GM23338 (cell line): ENCODE measurements around the gene MLLT10.

Experiments used
- CREB1 ChIP-seq: fragments of 250-450 bp; sonication (Bioruptor Pico); IDR thresholded peaks from 2 replicates; pipeline ENCODE4 v1.5.0; 2020; ENCODE audit warnings: low read depth, mild to moderate bottlenecking, moderate library complexity
- CTCF ChIP-seq, 2 experiments: fragments of 200-600 bp in 1 of 2; sonication (generic) in 1 of 2; conservative IDR thresholded peaks; 2 replicates each; pipeline versions ENCODE4 v1.5.1 to v1.6.1; 2016 to 2017; ENCODE audit warnings: antibody characterized with exemption in 2 of 2, low read depth in 2 of 2, mild to moderate bottlenecking in 2 of 2, moderate library complexity in 1 of 2
- ETS1 ChIP-seq: IDR thresholded peaks from 2 replicates; pipeline ENCODE4 v1.6.1; 2016; ENCODE audit warnings: antibody characterized with exemption
- EZH2 ChIP-seq: fragments of 200-600 bp; sonication (generic); IDR thresholded peaks from one replicate; pipeline ENCODE4 v1.8.0; 2017; ENCODE audit warnings: antibody characterized with exemption, mild to moderate bottlenecking, low read depth; ENCODE audit not compliant: unreplicated experiment
- EZH2phosphoT487 ChIP-seq: fragments of 200-600 bp; sonication (generic); IDR thresholded peaks from one replicate; pipeline ENCODE4 v1.8.1; 2018; ENCODE audit warnings: antibody characterized with exemption; ENCODE audit not compliant: unreplicated experiment
- JUNB ChIP-seq: IDR thresholded peaks from one replicate; pipeline ENCODE4 v1.6.1; 2016; ENCODE audit warnings: antibody characterized with exemption; ENCODE audit not compliant: unreplicated experiment
- POLR2AphosphoS5 ChIP-seq: IDR thresholded peaks from 2 replicates; pipeline ENCODE4 v1.6.1; 2016; ENCODE audit warnings: antibody characterized with exemption, low read depth
- REST ChIP-seq: IDR thresholded peaks from one replicate; pipeline ENCODE4 v1.6.1; 2018; ENCODE audit warnings: antibody characterized with exemption; ENCODE audit not compliant: unreplicated experiment
- STAT1 ChIP-seq: IDR thresholded peaks from one replicate; pipeline ENCODE4 v1.6.1; 2016; ENCODE audit warnings: antibody characterized with exemption; ENCODE audit not compliant: unreplicated experiment

GRCh38 chr10:21511095-21511570 lies 22.9 kb upstream of the MLLT10 start:
- no peak for TF ChIP-seq CTCF (conservative IDR thresholded peaks at IDR 0.05; ENCODE audit: low read depth in 2 of 2)
- no peak for TF ChIP-seq CREB1 (CRISPR knock-in tag)
- TF ChIP-seq REST: no peak
- no peak for TF ChIP-seq JUNB
- TF ChIP-seq EZH2: no peak
- TF ChIP-seq POLR2AphosphoS5: no peak
- no peak for TF ChIP-seq STAT1
- no peak for TF ChIP-seq EZH2phosphoT487
- TF ChIP-seq ETS1: no peak
